Gastrocnemius medialis (tissue), 4 donors: ENCODE results near the gene CSNK2A1. TPM values are rescaled to one million over a fixed set of nuclear protein-coding genes. Genes with fewer than 3 reads are reported as not detected.
"Not testable (repeated sequence)": the region's sequence is repeated elsewhere in the genome, so short reads cannot be mapped to it uniquely, and the experiment has no call there.

Source experiments
- ATAC-seq, 2 donors: fragments of 150-250 bp; one replicate each; pipeline ENCODE4 v1.9.1; 2016
- DNase-seq, 2 donors: peaks; one replicate each; pipeline ENCODE4 v3.0.0-alpha.2; 2019
- H3K27ac ChIP-seq, 4 donors: fragments of 200-600 bp; sonication (generic); 1 replicate in 1 of 4; 2 replicates in 3 of 4; pipeline ENCODE4 v1.5.1; 2016 to 2018; ENCODE audit warnings: mild to moderate bottlenecking in 2 of 4, moderate library complexity in 1 of 4
- H3K27me3 ChIP-seq, 3 donors: fragments of 200-600 bp; sonication (generic) in 2 of 3; 1 replicate in 1 of 3; 2 replicates in 2 of 3; pipeline versions ENCODE4 v1.5.1 to v1.6.0; 2016 to 2019; ENCODE audit warnings: mild to moderate bottlenecking in 1 of 3, moderate library complexity in 1 of 3
- H3K36me3 ChIP-seq, 2 donors: fragments of 200-600 bp; sonication (generic) in 1 of 2; one replicate each; pipeline ENCODE4 v1.5.1; 2017 to 2018
- H3K4me1 ChIP-seq, 2 donors: fragments of 200-600 bp; sonication (generic) in 1 of 2; one replicate each; pipeline ENCODE4 v1.5.1; 2016 to 2017; ENCODE audit warnings: mild to moderate bottlenecking in 2 of 2
- H3K4me3 ChIP-seq, 4 donors: fragments of 200-600 bp; sonication (generic) in 3 of 4; 1 replicate in 1 of 4; 2 replicates in 3 of 4; pipeline ENCODE4 v1.5.1; 2016 to 2019; ENCODE audit warnings: mild to moderate bottlenecking in 2 of 4
- H3K9me3 ChIP-seq, 3 donors: fragments of 200-600 bp; sonication (generic) in 2 of 3; 1 replicate in 1 of 3; 2 replicates in 2 of 3; pipeline ENCODE4 v1.5.1; 2016 to 2019
- POLR2A ChIP-seq, 2 donors: fragments of 450-650 bp; IDR thresholded peaks; one replicate each; pipeline ENCODE4 v1.6.1; 2017; ENCODE audit warnings: antibody characterized with exemption in 2 of 2, mild to moderate bottlenecking in 2 of 2, moderate library complexity in 2 of 2
- in situ Hi-C, 4 donors: fragments of 200-750 bp; cut with MboI; loops; one replicate each; pipeline versions ENCODE4 v1.15.0 to v1.8.0; 2017; ENCODE audit warnings: low sequenced_read_pairs in 4 of 4
- intact Hi-C: fragments of 100-400 bp; cut with DNase I; formaldehyde crosslinking; loops from one replicate; pipeline ENCODE4 v1.15.1; 2023; ENCODE audit warnings: low total_unique reads
- total RNA-seq, 4 donors: library from RNA; depleted of rRNA; stranded (reverse); fragments of >200 nt; gene quantifications; one replicate each; pipeline versions ENCODE4 v1.1.0 to v1.2.3, GENCODE V29; 2016
- TF ChIP-seq, protein P1 (sequence below), 5 experiments: fragments of 450-650 bp in 3 of 5; fragments of 200-600 bp in 2 of 5; sonication (generic) in 2 of 5; IDR thresholded peaks in 4 of 5; conservative IDR thresholded peaks in 1 of 5; 1 replicate in 4 of 5; 2 replicates in 1 of 5; pipeline ENCODE4 v1.5.1; 2016 to 2019; ENCODE audit warnings: antibody characterized with exemption in 5 of 5, mild to moderate bottlenecking in 3 of 5, moderate library complexity in 3 of 5

CSNK2A1 gene
- total RNA-seq, 4 donors from 2014 or later, result 108 to 180 (median 157) TPM

DNA sequence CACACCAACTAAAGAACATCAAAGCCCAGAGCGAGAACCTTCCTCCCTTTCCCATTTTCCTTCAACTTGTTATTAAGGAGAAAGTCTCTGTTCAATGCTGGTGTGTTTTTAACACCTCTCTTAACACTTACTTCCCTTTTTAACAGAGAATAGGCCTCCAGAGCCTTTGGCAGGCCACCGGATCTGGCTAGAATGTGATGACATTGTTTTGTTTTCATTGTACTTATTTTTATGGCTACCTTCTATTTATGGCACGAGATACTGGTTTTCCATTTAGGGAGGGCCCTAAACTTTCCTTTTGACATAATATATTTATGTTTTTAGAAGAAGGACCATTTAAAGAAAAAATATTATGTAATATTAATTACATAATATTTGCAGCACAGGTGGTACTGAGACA is 44.9 kb upstream of the CSNK2A1 start:
- H3K4me3 ChIP-seq, result no peak overlapping the region
- no peak for DNase-seq
- no peaks in the 10 kb centered on the region for H3K9me3 ChIP-seq
- intact Hi-C loops, result no loop called here
- in situ Hi-C loops, result no loop called here
- H3K4me1 ChIP-seq, result no peaks in the 10 kb centered on the region
- peak overlapping the region; percentile 30 to 72 (median 62) for H3K27ac ChIP-seq
- no peak for ATAC-seq
- H3K27me3 ChIP-seq, result no peaks in the 10 kb centered on the region
- no peaks in the 10 kb centered on the region for H3K36me3 ChIP-seq
- no peak for TF ChIP-seq POLR2A (IDR thresholded peaks at IDR 0.05)
- TF ChIP-seq, protein P1, sequence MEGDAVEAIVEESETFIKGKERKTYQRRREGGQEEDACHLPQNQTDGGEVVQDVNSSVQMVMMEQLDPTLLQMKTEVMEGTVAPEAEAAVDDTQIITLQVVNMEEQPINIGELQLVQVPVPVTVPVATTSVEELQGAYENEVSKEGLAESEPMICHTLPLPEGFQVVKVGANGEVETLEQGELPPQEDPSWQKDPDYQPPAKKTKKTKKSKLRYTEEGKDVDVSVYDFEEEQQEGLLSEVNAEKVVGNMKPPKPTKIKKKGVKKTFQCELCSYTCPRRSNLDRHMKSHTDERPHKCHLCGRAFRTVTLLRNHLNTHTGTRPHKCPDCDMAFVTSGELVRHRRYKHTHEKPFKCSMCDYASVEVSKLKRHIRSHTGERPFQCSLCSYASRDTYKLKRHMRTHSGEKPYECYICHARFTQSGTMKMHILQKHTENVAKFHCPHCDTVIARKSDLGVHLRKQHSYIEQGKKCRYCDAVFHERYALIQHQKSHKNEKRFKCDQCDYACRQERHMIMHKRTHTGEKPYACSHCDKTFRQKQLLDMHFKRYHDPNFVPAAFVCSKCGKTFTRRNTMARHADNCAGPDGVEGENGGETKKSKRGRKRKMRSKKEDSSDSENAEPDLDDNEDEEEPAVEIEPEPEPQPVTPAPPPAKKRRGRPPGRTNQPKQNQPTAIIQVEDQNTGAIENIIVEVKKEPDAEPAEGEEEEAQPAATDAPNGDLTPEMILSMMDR (IDR thresholded peaks at IDR 0.05 in 4 of 5, conservative IDR thresholded peaks at IDR 0.05 in 1 of 5), result no peak

DNA sequence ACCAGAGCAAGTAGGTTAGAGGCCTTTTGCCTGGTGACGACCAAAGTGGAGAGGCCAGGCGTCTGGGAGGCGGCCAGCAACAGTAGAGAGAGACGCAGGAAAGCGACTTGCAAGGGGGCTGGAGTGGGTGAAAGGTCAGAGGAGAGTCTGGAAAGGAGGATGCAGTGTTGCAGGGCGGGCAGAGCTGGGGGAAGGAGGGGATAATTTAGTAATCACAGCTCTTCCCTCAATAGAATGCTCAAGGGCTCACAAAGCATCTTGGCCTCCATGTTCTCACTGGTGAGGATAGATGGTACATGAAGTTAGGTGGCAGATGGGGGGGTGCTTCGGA is 41.3 kb upstream of the CSNK2A1 start:
- no peak for ATAC-seq

GRCh38 chr20:584161-584970 is 40.8 kb upstream of the CSNK2A1 start:
- Histone ChIP-seq H3K27me3 (no peaks in the 10 kb centered on the region), H3K9me3 (no peaks in the 10 kb centered on the region), H3K4me1 (no peaks in the 10 kb centered on the region), H3K27ac (no peak overlapping the region), H3K4me3 (no peak overlapping the region), H3K36me3 (no peaks in the 10 kb centered on the region)
- DNase-seq (no peak), ATAC-seq (no peak)
- TF ChIP-seq, protein P1 (IDR thresholded peaks at IDR 0.05 in 4 of 5, conservative IDR thresholded peaks at IDR 0.05 in 1 of 5), result no peak
- no peak for TF ChIP-seq POLR2A (IDR thresholded peaks at IDR 0.05)
- in situ Hi-C loops (no loop called here), intact Hi-C loops (no loop called here)

More for the DNA sequence above, 41.3 kb upstream of the CSNK2A1 start:
- H3K4me3 ChIP-seq, result no peak overlapping the region
- H3K27me3 ChIP-seq, result no peaks in the 10 kb centered on the region
- H3K36me3 ChIP-seq, result no peaks in the 10 kb centered on the region
- no peak for DNase-seq
- intact Hi-C loops, result no loop called here
- no peaks in the 10 kb centered on the region for H3K4me1 ChIP-seq
- no peak overlapping the region for H3K27ac ChIP-seq
- TF ChIP-seq, protein P1 (IDR thresholded peaks at IDR 0.05 in 4 of 5, conservative IDR thresholded peaks at IDR 0.05 in 1 of 5), result no peak
- TF ChIP-seq POLR2A (IDR thresholded peaks at IDR 0.05), result no peak
- H3K9me3 ChIP-seq, result no peaks in the 10 kb centered on the region
- in situ Hi-C loops, result no loop called here

DNA sequence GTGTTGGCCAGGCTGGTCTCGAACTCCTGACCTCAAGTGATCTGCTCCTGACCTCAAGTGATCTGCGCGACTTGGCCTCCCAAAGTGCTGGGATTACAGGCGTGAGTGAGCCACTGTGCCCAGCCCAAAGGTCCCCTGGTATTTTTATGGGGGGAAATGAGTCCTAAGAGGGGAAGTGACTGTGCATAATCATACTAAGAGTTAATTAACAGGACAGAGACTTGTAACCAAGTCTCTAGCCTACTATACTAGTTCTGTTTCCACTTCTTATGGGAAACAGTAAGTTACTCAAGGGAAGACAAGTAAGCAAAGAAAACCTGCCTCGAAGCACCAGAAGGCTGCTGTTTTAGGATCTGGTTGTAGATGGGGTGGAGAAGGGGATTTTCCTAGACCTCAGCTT is 38.6 kb upstream of the CSNK2A1 start:
- no peak for DNase-seq
- Histone ChIP-seq H3K27ac (no peak overlapping the region), H3K4me3 (no peak overlapping the region), H3K9me3 (no peaks in the 10 kb centered on the region), H3K4me1 (no peaks in the 10 kb centered on the region), H3K27me3 (no peaks in the 10 kb centered on the region), H3K36me3 (no peaks in the 10 kb centered on the region)
- in situ Hi-C loops (no loop called here), intact Hi-C loops (no loop called here)
- ATAC-seq, result no peak
- TF ChIP-seq POLR2A (IDR thresholded peaks at IDR 0.05), result no peak
- TF ChIP-seq, protein P1 (IDR thresholded peaks at IDR 0.05 in 4 of 5, conservative IDR thresholded peaks at IDR 0.05 in 1 of 5), result no peak

DNA sequence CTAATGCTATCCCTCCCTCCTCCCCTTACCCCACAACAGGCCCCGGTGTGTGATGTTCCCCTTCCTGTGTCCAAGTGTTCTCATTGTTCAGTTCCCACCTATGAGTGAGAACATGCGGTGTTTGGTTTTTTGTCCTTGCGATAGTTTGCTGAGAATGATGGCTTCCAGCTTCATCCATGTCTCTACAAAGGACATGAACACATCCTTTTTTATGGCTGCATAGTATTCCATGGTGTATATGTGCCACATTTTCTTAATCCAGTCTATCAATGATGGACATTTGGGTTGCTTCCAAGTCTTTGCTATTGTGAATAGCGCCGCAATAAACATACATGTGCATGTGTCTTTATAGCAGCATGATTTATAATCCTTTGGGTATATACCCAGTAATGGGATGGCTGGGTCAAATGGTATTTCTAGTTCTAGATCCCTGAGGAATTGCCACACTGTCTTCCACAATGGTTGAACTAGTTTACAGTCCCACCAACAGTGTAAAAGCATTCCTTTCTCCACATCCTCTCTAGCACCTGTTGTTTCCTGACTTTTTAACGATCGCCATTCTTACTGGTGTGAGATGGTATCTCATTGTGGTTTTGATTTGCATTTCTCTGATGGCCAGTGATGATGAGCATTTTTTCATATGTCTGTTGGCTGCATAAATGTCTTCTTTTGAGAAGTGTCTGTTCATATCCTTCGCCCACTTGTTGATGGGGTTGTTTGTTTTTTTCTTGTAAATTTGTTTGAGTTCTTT is 35.5 kb upstream of the CSNK2A1 start:
- H3K4me3 ChIP-seq, H3K9me3 ChIP-seq, H3K27me3 ChIP-seq, H3K27ac ChIP-seq, intact Hi-C loops, DNase-seq, H3K4me1 ChIP-seq, H3K36me3 ChIP-seq, in situ Hi-C loops, ATAC-seq: not testable (repeated sequence)
